ENCODE results near the gene PPM1M. TPM values are rescaled to one million over a fixed set of nuclear protein-coding genes. Genes with fewer than 3 reads are reported as not detected.

Gene PPM1M
- total RNA-seq, 1 donor: 28.2 TPM

GRCh38 chr3:52226229-52226817 lies 19.2 kb upstream of the PPM1M start:
- no peaks in the 10 kb centered on the region for H3K9me3 ChIP-seq (ENCODE audit: low read depth, low read length)
- no peak overlapping the region for H3K27ac ChIP-seq (ENCODE audit: low read depth, low read length)
- H3K4me2 ChIP-seq (ENCODE audit: insufficient read depth, low read length): no peak overlapping the region
- H3K36me3 ChIP-seq (ENCODE audit: insufficient read depth, low read length): peaks cover 29% of the 10 kb centered on the region
- H3K79me2 ChIP-seq (ENCODE audit: insufficient read depth, low read length): no peaks in the 10 kb centered on the region
- no peak overlapping the region for H3K4me3 ChIP-seq (ENCODE audit: insufficient read depth, low read length)
- peaks cover 8% of the 10 kb centered on the region for H4K20me1 ChIP-seq (ENCODE audit: insufficient read depth, low read length)
- H3K4me1 ChIP-seq (ENCODE audit: insufficient read depth, low read length): no peaks in the 10 kb centered on the region
- TF ChIP-seq CTCF (IDR thresholded peaks at IDR 0.05; ENCODE audit: extremely low read depth, low read depth, low read length): no peak
- H2AFZ ChIP-seq (ENCODE audit: low read length): no peak overlapping the region
- DNase-seq (ENCODE audit: insufficient read length, low spot score, missing footprints): peak; percentile 48
- H3K27me3 ChIP-seq (ENCODE audit: insufficient read depth, low read length): no peaks in the 10 kb centered on the region

- Histone ChIP-seq H4K20me1 (ENCODE audit: insufficient read depth, low read length) (peaks cover 15% of the 10 kb centered on the region), H3K4me3 (ENCODE audit: insufficient read depth, low read length) (no peak overlapping the region), H3K27me3 (ENCODE audit: insufficient read depth, low read length) (no peaks in the 10 kb centered on the region), H3K9me3 (ENCODE audit: low read depth, low read length) (no peaks in the 10 kb centered on the region), H3K36me3 (ENCODE audit: insufficient read depth, low read length) (peaks cover 31% of the 10 kb centered on the region), H3K79me2 (ENCODE audit: insufficient read depth, low read length) (peaks cover 6% of the 10 kb centered on the region), H3K4me1 (ENCODE audit: insufficient read depth, low read length) (no peaks in the 10 kb centered on the region), H2AFZ (ENCODE audit: low read length) (no peak overlapping the region), H3K4me2 (ENCODE audit: insufficient read depth, low read length) (no peak overlapping the region), H3K27ac (ENCODE audit: low read depth, low read length) (no peak overlapping the region)
- DNase-seq (ENCODE audit: insufficient read length, low spot score, missing footprints): peak; percentile 67
- no peak for TF ChIP-seq CTCF (IDR thresholded peaks at IDR 0.05; ENCODE audit: extremely low read depth, low read depth, low read length)
Observed at GRCh38 chr3:52227117-52227516, 18.4 kb upstream of the PPM1M start.

- Histone ChIP-seq H3K4me2 (ENCODE audit: insufficient read depth, low read length) (no peak overlapping the region), H3K27me3 (ENCODE audit: insufficient read depth, low read length) (no peaks in the 10 kb centered on the region), H3K4me1 (ENCODE audit: insufficient read depth, low read length) (no peaks in the 10 kb centered on the region), H2AFZ (ENCODE audit: low read length) (no peak overlapping the region), H3K4me3 (ENCODE audit: insufficient read depth, low read length) (no peak overlapping the region), H3K36me3 (ENCODE audit: insufficient read depth, low read length) (peaks cover 31% of the 10 kb centered on the region), H4K20me1 (ENCODE audit: insufficient read depth, low read length) (peaks cover 20% of the 10 kb centered on the region), H3K27ac (ENCODE audit: low read depth, low read length) (no peak overlapping the region), H3K9me3 (ENCODE audit: low read depth, low read length) (no peaks in the 10 kb centered on the region), H3K79me2 (ENCODE audit: insufficient read depth, low read length) (peaks cover 11% of the 10 kb centered on the region)
- no peak for TF ChIP-seq CTCF (IDR thresholded peaks at IDR 0.05; ENCODE audit: extremely low read depth, low read depth, low read length)
- DNase-seq (ENCODE audit: insufficient read length, low spot score, missing footprints): no peak
Observed at GRCh38 chr3:52227766-52228165, 17.8 kb upstream of the PPM1M start.

GRCh38 chr3:52228266-52228665 lies 17.3 kb upstream of the PPM1M start:
- Histone ChIP-seq H3K4me2 (ENCODE audit: insufficient read depth, low read length) (no peak overlapping the region), H3K36me3 (ENCODE audit: insufficient read depth, low read length) (peaks cover 31% of the 10 kb centered on the region), H3K4me1 (ENCODE audit: insufficient read depth, low read length) (no peaks in the 10 kb centered on the region), H3K27me3 (ENCODE audit: insufficient read depth, low read length) (no peaks in the 10 kb centered on the region), H3K79me2 (ENCODE audit: insufficient read depth, low read length) (peaks cover 15% of the 10 kb centered on the region), H4K20me1 (ENCODE audit: insufficient read depth, low read length) (peaks cover 22% of the 10 kb centered on the region), H3K9me3 (ENCODE audit: low read depth, low read length) (no peaks in the 10 kb centered on the region), H3K4me3 (ENCODE audit: insufficient read depth, low read length) (no peak overlapping the region), H2AFZ (ENCODE audit: low read length) (no peak overlapping the region), H3K27ac (ENCODE audit: low read depth, low read length) (no peak overlapping the region)
- DNase-seq (ENCODE audit: insufficient read length, low spot score, missing footprints): peak; percentile 18
- no peak for TF ChIP-seq CTCF (IDR thresholded peaks at IDR 0.05; ENCODE audit: extremely low read depth, low read depth, low read length)

Measured in osteoblast (primary cell).